Measurements from ENCODE around the gene OR10T2.

DNA sequence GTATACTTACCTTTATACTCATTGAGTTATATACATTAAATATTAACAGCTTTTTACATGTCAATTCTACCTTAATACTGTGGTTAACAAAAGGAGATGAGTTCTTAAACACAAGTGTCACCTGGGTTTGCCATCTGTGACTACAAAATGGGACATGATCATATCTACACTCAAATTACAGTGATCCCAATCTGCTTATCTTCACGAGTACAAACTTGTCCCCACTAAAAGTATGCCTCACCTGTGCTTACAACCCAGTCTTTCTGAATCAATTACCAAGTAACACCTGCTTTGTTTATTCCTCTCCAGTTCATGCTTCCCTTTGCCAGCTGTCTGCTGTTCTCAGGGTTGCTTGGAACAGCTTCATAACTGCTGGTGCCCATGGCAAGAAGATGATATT is 36.8 kb downstream of the OR10T2 start:
- TF ChIP-seq GATA2 (IDR thresholded peaks at IDR 0.05; ENCODE audit: low read depth, low read length) = no peak
- no peak for TF ChIP-seq GATA3 (IDR thresholded peaks at IDR 0.05; ENCODE audit: low read depth, low read length)

Data from SH-SY5Y (cell line).